Calu3 (cell line): Measurements from ENCODE around the gene FAHD2A. TPM values are rescaled to one million over a fixed set of nuclear protein-coding genes. Genes with fewer than 3 reads are reported as not detected.

Experiments
- BruUV-seq: library from RNA; stranded (reverse); fragments of 400-500 nt; replicated peaks from 2 replicates; lab custom pipeline; 2021; lab: Mats Ljungman, UMichigan
- CTCF ChIA-PET: fragments of 300-600 bp; sonication (Branson Sonifier 250); formaldehyde crosslinking; loops from one replicate; lab custom pipeline; 2022; ENCODE audit warnings: antibody characterized with exemption; lab: Charles Lee
- DNase-seq: peaks from one replicate; pipeline ENCODE4 v3.0.0; 2022
- H3K27ac Mint-ChIP-seq: one replicate; pipeline ENCODE4 v1.8.0; 2022; ENCODE audit warnings: mixed read lengths; ENCODE audit not compliant: unreplicated experiment
- H3K27me3 Mint-ChIP-seq: one replicate; pipeline ENCODE4 v1.8.0; 2022; ENCODE audit warnings: mixed read lengths; ENCODE audit not compliant: unreplicated experiment
- H3K36me3 Mint-ChIP-seq: one replicate; pipeline ENCODE4 v1.8.0; 2022; ENCODE audit warnings: mild to moderate bottlenecking, moderate library complexity, mixed read lengths; ENCODE audit not compliant: insufficient read depth, unreplicated experiment
- H3K4me1 Mint-ChIP-seq: one replicate; pipeline ENCODE4 v1.8.0; 2022; ENCODE audit warnings: mild to moderate bottlenecking, low read depth, mixed read lengths; ENCODE audit not compliant: unreplicated experiment
- H3K4me3 Mint-ChIP-seq: one replicate; pipeline ENCODE4 v1.8.0; 2022; ENCODE audit warnings: mild to moderate bottlenecking, low read depth, moderate library complexity, mixed read lengths; ENCODE audit not compliant: unreplicated experiment
- H3K9me3 Mint-ChIP-seq: one replicate; pipeline ENCODE4 v1.8.0; 2022; ENCODE audit warnings: low read depth, mixed read lengths; ENCODE audit not compliant: unreplicated experiment
- intact Hi-C: fragments of 100-400 bp; cut with micrococcal nuclease; formaldehyde crosslinking; loops from one replicate; pipeline ENCODE4 v1.10.0; 2022; ENCODE audit not compliant: unreplicated experiment
- total RNA-seq: library from RNA; stranded (reverse); gene quantifications from 2 replicates; pipeline ENCODE4 v1.2.3, GENCODE V29; 2022
- TF ChIP-seq, protein P1 (sequence below): fragments of 200-600 bp; IDR thresholded peaks from one replicate; pipeline ENCODE4 v1.8.0; 2022; ENCODE audit warnings: antibody characterized with exemption; ENCODE audit not compliant: unreplicated experiment

The FAHD2A gene
- total RNA-seq, 1 experiment from 2014 or later = 29.1 TPM

DNA sequence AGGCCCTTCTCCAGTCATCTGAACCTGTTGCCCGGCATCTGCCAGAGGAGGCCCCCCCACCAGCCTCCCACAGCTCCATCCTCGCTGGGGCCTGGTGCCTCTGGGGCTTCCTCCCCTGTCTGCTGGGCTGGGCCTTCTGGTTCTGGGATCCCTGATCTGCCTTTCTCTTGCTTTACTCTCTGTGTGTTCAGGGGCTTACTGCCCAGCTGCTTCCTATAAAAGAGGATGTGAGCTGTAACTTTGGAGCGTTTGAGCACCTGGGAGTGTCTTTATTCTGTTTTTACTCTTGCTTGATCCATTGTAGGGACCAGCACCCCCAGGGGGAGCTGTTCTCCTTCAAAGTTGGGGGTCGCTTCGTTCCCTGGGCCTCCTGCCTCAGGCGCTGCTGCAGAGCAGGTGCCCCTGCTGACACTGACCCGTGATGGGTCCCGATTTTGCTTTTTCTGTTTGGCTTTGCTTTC is 23.1 kb upstream of the FAHD2A start:
- Mint-ChIP-seq H3K4me1 (no peaks in the 10 kb centered on the region), H3K4me3 (no peak overlapping the region), H3K27me3 (peaks cover 28% of the 10 kb centered on the region), H3K36me3 (no peaks in the 10 kb centered on the region), H3K27ac (no peak overlapping the region), H3K9me3 (no peaks in the 10 kb centered on the region)
- intact Hi-C loops = no loop called here
- TF ChIP-seq, protein P1, sequence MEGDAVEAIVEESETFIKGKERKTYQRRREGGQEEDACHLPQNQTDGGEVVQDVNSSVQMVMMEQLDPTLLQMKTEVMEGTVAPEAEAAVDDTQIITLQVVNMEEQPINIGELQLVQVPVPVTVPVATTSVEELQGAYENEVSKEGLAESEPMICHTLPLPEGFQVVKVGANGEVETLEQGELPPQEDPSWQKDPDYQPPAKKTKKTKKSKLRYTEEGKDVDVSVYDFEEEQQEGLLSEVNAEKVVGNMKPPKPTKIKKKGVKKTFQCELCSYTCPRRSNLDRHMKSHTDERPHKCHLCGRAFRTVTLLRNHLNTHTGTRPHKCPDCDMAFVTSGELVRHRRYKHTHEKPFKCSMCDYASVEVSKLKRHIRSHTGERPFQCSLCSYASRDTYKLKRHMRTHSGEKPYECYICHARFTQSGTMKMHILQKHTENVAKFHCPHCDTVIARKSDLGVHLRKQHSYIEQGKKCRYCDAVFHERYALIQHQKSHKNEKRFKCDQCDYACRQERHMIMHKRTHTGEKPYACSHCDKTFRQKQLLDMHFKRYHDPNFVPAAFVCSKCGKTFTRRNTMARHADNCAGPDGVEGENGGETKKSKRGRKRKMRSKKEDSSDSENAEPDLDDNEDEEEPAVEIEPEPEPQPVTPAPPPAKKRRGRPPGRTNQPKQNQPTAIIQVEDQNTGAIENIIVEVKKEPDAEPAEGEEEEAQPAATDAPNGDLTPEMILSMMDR = no peak
- DNase-seq = no peak
- BruUV-seq = no TSS peak
- CTCF ChIA-PET = no interaction called here

DNA sequence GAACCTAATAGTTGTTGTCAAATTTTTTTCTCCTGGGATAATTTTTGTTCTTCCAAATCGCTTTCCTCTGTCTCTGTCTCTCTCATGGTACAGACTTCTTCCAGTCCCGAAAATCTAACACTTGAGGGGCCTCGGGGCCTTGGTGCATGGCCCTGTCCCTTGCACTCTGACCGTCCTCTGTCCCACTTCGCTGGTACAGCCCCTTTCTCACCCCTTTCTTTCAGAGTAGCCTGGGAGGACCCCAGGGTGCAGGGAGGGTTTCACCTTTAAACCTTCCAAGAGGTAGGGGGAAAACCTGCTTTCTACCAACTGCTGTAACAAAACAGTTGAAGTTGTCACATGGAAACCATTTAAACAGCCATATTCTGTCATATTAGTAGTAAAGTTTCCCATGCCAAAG is 22.2 kb upstream of the FAHD2A start:
- intact Hi-C loops = no loop called here
- no peak for DNase-seq
- TF ChIP-seq, protein P1 = no peak
- no peaks in the 10 kb centered on the region for H3K4me1 Mint-ChIP-seq
- H3K4me3 Mint-ChIP-seq = no peak overlapping the region
- no peak overlapping the region for H3K27ac Mint-ChIP-seq
- CTCF ChIA-PET = no interaction called here
- peaks cover 28% of the 10 kb centered on the region for H3K27me3 Mint-ChIP-seq
- H3K36me3 Mint-ChIP-seq = no peaks in the 10 kb centered on the region
- no TSS peak for BruUV-seq
- no peaks in the 10 kb centered on the region for H3K9me3 Mint-ChIP-seq

DNA sequence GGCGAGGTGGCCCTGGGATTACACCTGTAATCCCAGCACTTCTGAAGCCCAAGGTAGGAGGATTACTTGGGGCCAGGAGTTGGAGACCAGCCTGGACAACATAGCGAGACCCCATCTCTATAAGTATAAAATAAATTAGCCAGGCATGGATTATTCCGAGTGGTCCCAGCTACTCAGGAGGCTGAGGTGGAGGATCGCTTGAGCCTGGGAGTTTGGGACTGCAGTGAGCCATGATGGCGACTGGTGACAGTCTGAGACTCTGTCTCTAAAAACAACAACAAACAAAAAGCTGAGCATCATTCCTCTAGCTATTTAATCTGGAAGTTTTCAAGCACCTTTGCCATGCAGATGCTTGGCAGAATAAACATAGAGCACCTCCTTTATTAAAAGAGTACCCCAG is 21.8 kb upstream of the FAHD2A start:
- Mint-ChIP-seq H3K27me3 (peaks cover 28% of the 10 kb centered on the region), H3K9me3 (no peaks in the 10 kb centered on the region), H3K4me1 (no peaks in the 10 kb centered on the region), H3K36me3 (no peaks in the 10 kb centered on the region), H3K4me3 (no peak overlapping the region), H3K27ac (no peak overlapping the region)
- CTCF ChIA-PET = no interaction called here
- no peak for DNase-seq
- TF ChIP-seq, protein P1 = no peak
- BruUV-seq = no TSS peak
- intact Hi-C loops = no loop called here

DNA sequence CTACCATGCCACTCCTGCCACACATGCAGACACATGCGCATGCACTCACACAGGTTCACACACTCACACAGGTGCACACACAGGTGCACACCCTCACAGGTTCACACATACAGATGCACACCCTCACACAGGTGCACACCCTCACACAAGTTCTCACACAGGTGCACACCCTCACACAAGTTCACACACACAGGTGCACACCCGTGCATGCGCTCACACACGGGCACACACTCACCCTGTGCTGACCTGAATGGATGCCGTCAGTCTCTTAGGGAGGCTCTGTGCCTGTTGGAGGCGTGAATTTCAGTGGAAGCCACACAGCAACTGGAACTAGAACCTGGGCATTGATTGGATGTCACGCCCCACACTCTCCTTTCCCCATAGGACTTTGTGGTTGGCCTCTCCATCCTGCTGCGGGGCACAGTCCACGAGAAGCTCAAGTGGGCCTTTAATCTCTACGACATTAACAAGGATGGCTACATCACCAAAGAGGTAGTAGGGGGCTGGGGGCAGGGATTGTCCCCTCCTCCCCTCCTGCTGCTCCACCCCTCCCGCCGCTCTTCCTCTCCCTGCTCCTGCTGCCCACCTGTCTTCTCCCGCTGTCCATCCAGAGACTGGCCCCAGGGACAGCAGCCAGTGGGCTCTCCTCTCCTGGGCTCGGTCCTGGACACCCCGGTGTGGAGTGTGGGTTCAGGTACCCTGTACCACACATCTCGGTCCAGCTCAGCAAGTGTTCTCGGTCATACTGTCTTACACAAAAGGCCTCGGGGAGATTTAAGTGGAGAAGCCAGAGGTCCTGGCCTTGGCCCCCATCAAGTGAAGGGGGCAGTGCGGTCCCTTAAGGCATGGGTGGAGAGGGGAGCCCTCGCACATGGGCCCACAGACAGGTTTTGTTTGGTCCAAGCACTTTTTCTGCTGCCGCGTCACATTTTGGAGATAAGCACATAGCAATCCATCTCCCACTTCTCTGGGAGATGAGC is 21.0 kb upstream of the FAHD2A start:
- Mint-ChIP-seq H3K9me3 (no peaks in the 10 kb centered on the region), H3K4me1 (no peaks in the 10 kb centered on the region), H3K27ac (no peak overlapping the region), H3K4me3 (no peak overlapping the region), H3K27me3 (peaks cover 28% of the 10 kb centered on the region), H3K36me3 (no peaks in the 10 kb centered on the region)
- no peak for DNase-seq
- CTCF ChIA-PET = no interaction called here
- no TSS peak for BruUV-seq
- intact Hi-C loops = no loop called here
- TF ChIP-seq, protein P1 = no peak
